SIG-M5 (cell line): Measurements from ENCODE around the gene XDH.

ENCODE experiments used
- DNase-seq: peaks from one replicate; lab custom pipeline; 2025; lab: John Stamatoyannopoulos, UW

XDH gene

GRCh38 chr2:31402388-31402787 lies 12.2 kb downstream of the XDH start:
- no peak for DNase-seq

GRCh38 chr2:31401580-31401979 lies 13.0 kb downstream of the XDH start:
- DNase-seq, result no peak

- no peak for DNase-seq
These were observed 15.7 kb downstream of the XDH start for GRCh38 chr2:31398881-31399280.

GRCh38 chr2:31397094-31397493 lies 17.4 kb downstream of the XDH start:
- DNase-seq, result no peak

GRCh38 chr2:31390324-31390723 lies 24.2 kb downstream of the XDH start:
- DNase-seq, result no peak

GRCh38 chr2:31388736-31389135 lies 25.8 kb downstream of the XDH start:
- no peak for DNase-seq

GRCh38 chr2:31387850-31388249 lies 26.7 kb downstream of the XDH start:
- DNase-seq, result no peak

GRCh38 chr2:31386648-31387047 lies 27.9 kb downstream of the XDH start:
- no peak for DNase-seq

GRCh38 chr2:31386172-31386571 lies 28.4 kb downstream of the XDH start:
- no peak for DNase-seq

GRCh38 chr2:31384771-31385276 lies 29.7 kb downstream of the XDH start:
- DNase-seq, result no peak

GRCh38 chr2:31384351-31384750 lies 30.2 kb downstream of the XDH start:
- no peak for DNase-seq

GRCh38 chr2:31383471-31384153 lies 30.9 kb downstream of the XDH start:
- no peak for DNase-seq

GRCh38 chr2:31382452-31383120 lies 32.0 kb downstream of the XDH start:
- no peak for DNase-seq

GRCh38 chr2:31381601-31382000 lies 32.9 kb downstream of the XDH start:
- DNase-seq, result no peak

GRCh38 chr2:31380243-31380642 lies 34.3 kb downstream of the XDH start:
- no peak for DNase-seq

GRCh38 chr2:31379747-31380146 lies 34.8 kb downstream of the XDH start:
- DNase-seq, result no peak

GRCh38 chr2:31378791-31379501 lies 35.6 kb downstream of the XDH start:
- no peak for DNase-seq

GRCh38 chr2:31378389-31378788 lies 36.2 kb downstream of the XDH start:
- no peak for DNase-seq

- no peak for DNase-seq
These were observed 41.4 kb downstream of the XDH start for GRCh38 chr2:31373127-31373526.

- no peak for DNase-seq
These were observed 42.4 kb downstream of the XDH start for GRCh38 chr2:31372097-31372496.

- no peak for DNase-seq
These were observed 42.9 kb downstream of the XDH start for GRCh38 chr2:31371691-31372090.

- DNase-seq, result no peak
These were observed 47.8 kb downstream of the XDH start for GRCh38 chr2:31366733-31367132.
